Sigmoid colon (tissue), 4 donors: ENCODE results near the gene ACOD1.

Experiments used
- CTCF ChIP-seq, 4 experiments: fragments of 450-650 bp in 3 of 4; fragments of 200-600 bp in 1 of 4; IDR thresholded peaks; one replicate each; pipeline ENCODE4 v1.5.1; 2016 to 2019; ENCODE audit warnings: antibody characterized with exemption in 4 of 4, mild to moderate bottlenecking in 3 of 4, moderate library complexity in 2 of 4
- EP300 ChIP-seq, 4 donors: sonication (generic); formaldehyde crosslinking; IDR thresholded peaks; one replicate each; pipeline ENCODE4 v1.6.1; 2017; ENCODE audit warnings: antibody characterized with exemption in 4 of 4
- POLR2A ChIP-seq, 2 donors: fragments of 450-650 bp; IDR thresholded peaks; one replicate each; pipeline ENCODE4 v1.6.1; 2016; ENCODE audit warnings: antibody characterized with exemption in 2 of 2, mild to moderate bottlenecking in 2 of 2, moderate library complexity in 2 of 2
- POLR2AphosphoS5 ChIP-seq, 4 donors: sonication (generic); formaldehyde crosslinking; IDR thresholded peaks; one replicate each; pipeline ENCODE4 v1.6.1; 2017; ENCODE audit warnings: antibody characterized with exemption in 4 of 4

DNA sequence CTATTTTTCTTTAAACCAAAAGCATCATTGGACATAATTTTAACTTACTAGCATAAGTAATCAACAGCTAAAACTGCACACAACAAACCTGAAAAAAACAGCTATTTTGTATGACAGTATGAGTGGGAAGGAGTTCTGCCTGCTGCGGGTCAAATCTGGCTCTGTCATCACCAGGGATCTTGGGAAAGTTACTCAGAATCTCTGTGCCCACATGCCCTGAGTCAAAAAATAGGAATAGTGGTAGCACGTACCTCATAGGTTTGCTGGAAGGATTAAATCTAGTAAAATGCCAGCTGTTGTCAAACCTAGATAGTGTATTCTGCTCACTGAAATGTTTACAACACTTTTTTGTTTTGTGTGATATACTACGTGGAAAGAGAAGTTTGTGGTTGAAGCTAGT, 44.7 kb downstream of the ACOD1 start:
- TF ChIP-seq POLR2A (IDR thresholded peaks at IDR 0.05) = no peak
- no peak for TF ChIP-seq CTCF (IDR thresholded peaks at IDR 0.05)
- no peak for TF ChIP-seq EP300 (IDR thresholded peaks at IDR 0.05)
- no peak for TF ChIP-seq POLR2AphosphoS5 (IDR thresholded peaks at IDR 0.05)
